Stimulated activated CD8-positive, alpha-beta memory T cell treated with anti-CD3 and anti-CD28 coated beads, Interleukin-15, amount 100 ng/mL, for 4 hours (primary cell): Measurements from ENCODE around the gene EML4.
"Not testable (repeated sequence)": the region's sequence is repeated elsewhere in the genome, so short reads cannot be mapped to it uniquely, and the experiment has no call there.

Experiments
- DNase-seq, 2 donors: peaks; one replicate each; pipeline ENCODE4 v3.0.0-alpha.2; 2020; ENCODE audit warnings: low read depth in 2 of 2

EML4 gene

GRCh38 chr2:42350434-42351063 lies 181.4 kb downstream of the EML4 start:
- no peak for DNase-seq

GRCh38 chr2:42351864-42352263 lies 182.7 kb downstream of the EML4 start:
- no peak for DNase-seq

- DNase-seq: no peak
These were observed 184.8 kb downstream of the EML4 start for GRCh38 chr2:42353792-42354429.

- DNase-seq: no peak
These were observed 190.3 kb downstream of the EML4 start for GRCh38 chr2:42359304-42359964.

GRCh38 chr2:42359965-42360483 lies 190.9 kb downstream of the EML4 start:
- DNase-seq: no peak

GRCh38 chr2:42360493-42360889 lies 191.3 kb downstream of the EML4 start:
- no peak for DNase-seq

GRCh38 chr2:42360890-42361727 lies 192.0 kb downstream of the EML4 start, which contains the start of gene COX7A2L:
Gene COX7A2L, minus strand, starts transcription at chr2:42361217. Its CDS starts 56 bp downstream, at chr2:42361161.
- peak; percentile 92 to 93 for DNase-seq

GRCh38 chr2:42361728-42362283 lies 192.7 kb downstream of the EML4 start:
- DNase-seq: no peak

- DNase-seq: no peak
These were observed 194.3 kb downstream of the EML4 start for GRCh38 chr2:42363413-42363812.

GRCh38 chr2:42364658-42365057 lies 195.5 kb downstream of the EML4 start:
- no peak for DNase-seq

- DNase-seq: no peak
These were observed 197.3 kb downstream of the EML4 start for GRCh38 chr2:42366411-42366810.

GRCh38 chr2:42367835-42368234 lies 198.7 kb downstream of the EML4 start:
- no peak for DNase-seq

GRCh38 chr2:42368817-42369531 lies 199.8 kb downstream of the EML4 start:
- DNase-seq: no peak

GRCh38 chr2:42369532-42370229 lies 200.5 kb downstream of the EML4 start:
- DNase-seq: no peak

GRCh38 chr2:42371611-42372473 lies 202.7 kb downstream of the EML4 start:
- DNase-seq: no peak

- DNase-seq: no peak
These were observed 203.5 kb downstream of the EML4 start for GRCh38 chr2:42372474-42373200.

GRCh38 chr2:42376758-42377157 lies 207.6 kb downstream of the EML4 start:
- DNase-seq: no peak

GRCh38 chr2:42378415-42378814 lies 209.3 kb downstream of the EML4 start:
- DNase-seq: no peak

GRCh38 chr2:42380026-42380425 lies 210.9 kb downstream of the EML4 start:
- not testable (repeated sequence) for DNase-seq
